ENCODE results near the gene FYN. TPM values are rescaled to one million over a fixed set of nuclear protein-coding genes. Genes with fewer than 3 reads are reported as not detected.

Gene FYN
- total and polyA plus RNA-seq, 2 of the 8 experiments (the other 6 are each of a cell fraction or from before 2014, with no cell fraction given): 46.8 to 97.2 TPM

DNA sequence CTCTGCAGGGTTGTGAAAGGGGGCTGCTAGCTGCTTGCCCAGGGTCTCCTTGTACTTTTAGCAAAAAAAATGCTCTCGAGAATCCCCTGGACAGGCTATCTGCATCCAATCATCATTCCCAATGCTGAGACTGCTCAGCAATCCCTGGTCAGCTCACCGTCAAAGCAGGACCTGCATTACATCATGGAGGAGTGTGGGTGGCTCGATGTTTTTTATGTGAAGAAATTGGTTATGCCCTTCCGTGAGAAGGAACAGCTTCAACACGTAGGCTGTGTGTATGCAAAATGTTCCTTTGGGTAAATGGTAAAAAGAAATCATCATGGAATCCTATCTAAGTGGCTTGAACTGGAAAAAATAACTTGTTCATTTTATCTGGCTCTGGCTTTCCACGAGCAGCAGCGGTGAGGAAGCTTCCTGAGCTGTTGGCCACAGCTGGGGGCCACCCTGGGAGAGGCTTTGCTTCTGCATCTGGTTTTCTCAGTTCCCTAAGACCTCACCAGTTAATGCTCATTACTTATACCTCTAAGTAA, 111.4 kb downstream of the FYN start (continued):
- TF ChIP-seq, protein P1, sequence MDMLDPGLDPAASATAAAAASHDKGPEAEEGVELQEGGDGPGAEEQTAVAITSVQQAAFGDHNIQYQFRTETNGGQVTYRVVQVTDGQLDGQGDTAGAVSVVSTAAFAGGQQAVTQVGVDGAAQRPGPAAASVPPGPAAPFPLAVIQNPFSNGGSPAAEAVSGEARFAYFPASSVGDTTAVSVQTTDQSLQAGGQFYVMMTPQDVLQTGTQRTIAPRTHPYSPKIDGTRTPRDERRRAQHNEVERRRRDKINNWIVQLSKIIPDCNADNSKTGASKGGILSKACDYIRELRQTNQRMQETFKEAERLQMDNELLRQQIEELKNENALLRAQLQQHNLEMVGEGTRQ (IDR thresholded peaks at IDR 0.05; ENCODE audit: low read length): no peak
- TF ChIP-seq MAX (IDR thresholded peaks at IDR 0.05) (no peak), KDM5A (IDR thresholded peaks at IDR 0.05; ENCODE audit: low read length) (no peak), BACH1 (IDR thresholded peaks at IDR 0.05; ENCODE audit: low read length) (no peak)
